ENCODE measurements around the gene TACSTD2.
"Not testable (repeated sequence)": the region's sequence is repeated elsewhere in the genome, so short reads cannot be mapped to it uniquely, and the experiment has no call there.

Gene TACSTD2

GRCh38 chr1:58539553-58539952 lies 37.5 kb downstream of the TACSTD2 start:
- Histone ChIP-seq H3K9me3 (ENCODE audit: control insufficient read depth, insufficient read depth, low read depth, low read length) (no peaks in the 10 kb centered on the region), H3K27me3 (ENCODE audit: control insufficient read depth, insufficient read depth, low read length) (no peaks in the 10 kb centered on the region), H3K36me3 (ENCODE audit: control insufficient read depth, insufficient read depth, low read length) (no peaks in the 10 kb centered on the region), H3K4me1 (ENCODE audit: control insufficient read depth, insufficient read depth, low read length) (no peaks in the 10 kb centered on the region), H3K9ac (ENCODE audit: low read length) (no peak overlapping the region), H3K27ac (ENCODE audit: low read depth, low read length) (no peak overlapping the region), H3K4me3 (ENCODE audit: low read depth, low read length) (no peak overlapping the region)

- Histone ChIP-seq H3K27ac (ENCODE audit: low read depth, low read length) (no peak overlapping the region), H3K4me1 (ENCODE audit: control insufficient read depth, insufficient read depth, low read length) (no peaks in the 10 kb centered on the region), H3K4me3 (ENCODE audit: low read depth, low read length) (no peak overlapping the region), H3K9me3 (ENCODE audit: control insufficient read depth, insufficient read depth, low read depth, low read length) (no peaks in the 10 kb centered on the region), H3K36me3 (ENCODE audit: control insufficient read depth, insufficient read depth, low read length) (no peaks in the 10 kb centered on the region), H3K9ac (ENCODE audit: low read length) (no peak overlapping the region), H3K27me3 (ENCODE audit: control insufficient read depth, insufficient read depth, low read length) (no peaks in the 10 kb centered on the region)
Observed at GRCh38 chr1:58538821-58539220, 38.2 kb downstream of the TACSTD2 start.

- not testable (repeated sequence) for H3K4me1 ChIP-seq (ENCODE audit: control insufficient read depth, insufficient read depth, low read length); H3K27ac ChIP-seq (ENCODE audit: low read depth, low read length); H3K27me3 ChIP-seq (ENCODE audit: control insufficient read depth, insufficient read depth, low read length); H3K9me3 ChIP-seq (ENCODE audit: control insufficient read depth, insufficient read depth, low read depth, low read length); H3K36me3 ChIP-seq (ENCODE audit: control insufficient read depth, insufficient read depth, low read length); H3K9ac ChIP-seq (ENCODE audit: low read length); H3K4me3 ChIP-seq (ENCODE audit: low read depth, low read length)
Observed at GRCh38 chr1:58531842-58532241, 45.2 kb downstream of the TACSTD2 start.

GRCh38 chr1:58529284-58529683 lies 47.8 kb downstream of the TACSTD2 start:
- Histone ChIP-seq H3K27me3 (ENCODE audit: control insufficient read depth, insufficient read depth, low read length) (no peaks in the 10 kb centered on the region), H3K9me3 (ENCODE audit: control insufficient read depth, insufficient read depth, low read depth, low read length) (no peaks in the 10 kb centered on the region), H3K4me1 (ENCODE audit: control insufficient read depth, insufficient read depth, low read length) (no peaks in the 10 kb centered on the region), H3K4me3 (ENCODE audit: low read depth, low read length) (no peak overlapping the region), H3K36me3 (ENCODE audit: control insufficient read depth, insufficient read depth, low read length) (no peaks in the 10 kb centered on the region), H3K9ac (ENCODE audit: low read length) (no peak overlapping the region), H3K27ac (ENCODE audit: low read depth, low read length) (no peak overlapping the region)

GRCh38 chr1:58528518-58528917 lies 48.5 kb downstream of the TACSTD2 start:
- Histone ChIP-seq H3K4me3 (ENCODE audit: low read depth, low read length) (no peak overlapping the region), H3K36me3 (ENCODE audit: control insufficient read depth, insufficient read depth, low read length) (no peaks in the 10 kb centered on the region), H3K27ac (ENCODE audit: low read depth, low read length) (no peak overlapping the region), H3K27me3 (ENCODE audit: control insufficient read depth, insufficient read depth, low read length) (no peaks in the 10 kb centered on the region), H3K4me1 (ENCODE audit: control insufficient read depth, insufficient read depth, low read length) (no peaks in the 10 kb centered on the region), H3K9ac (ENCODE audit: low read length) (no peak overlapping the region), H3K9me3 (ENCODE audit: control insufficient read depth, insufficient read depth, low read depth, low read length) (no peaks in the 10 kb centered on the region)

All from HUES6 (cell line).